DND-41 (cell line): Measurements from ENCODE around the gene SEMA4B.

ENCODE experiments used
- CTCF ChIP-seq: IDR thresholded peaks from 2 replicates; pipeline ENCODE4 v1.5.1; 2012; ENCODE audit warnings: borderline replicate concordance, low read length, moderate library complexity, mild to moderate bottlenecking; ENCODE audit not compliant: poor library complexity, severe bottlenecking; ENCODE audit errors: extremely low read depth
- EZH2 ChIP-seq: IDR thresholded peaks from 3 replicates; pipeline ENCODE4 v1.6.1; 2012; ENCODE audit warnings: borderline replicate concordance, low read depth, mild to moderate bottlenecking, moderate library complexity, low read length, inconsistent platforms; ENCODE audit not compliant: severe bottlenecking

GRCh38 chr15:90211440-90212143, 10.5 kb downstream of the SEMA4B start:
- TF ChIP-seq CTCF (no peak), EZH2 (no peak)
